Stimulated activated CD8-positive, alpha-beta memory T cell treated with anti-CD3 and anti-CD28 coated beads, Interleukin-15, amount 100 ng/mL, for 4 hours (primary cell): Measurements from ENCODE around the gene YRDC.
"Not testable (repeated sequence)": the region's sequence is repeated elsewhere in the genome, so short reads cannot be mapped to it uniquely, and the experiment has no call there.

Experiments
- DNase-seq, 2 donors: peaks; one replicate each; pipeline ENCODE4 v3.0.0-alpha.2; 2020; ENCODE audit warnings: low read depth in 2 of 2

Gene YRDC

DNA sequence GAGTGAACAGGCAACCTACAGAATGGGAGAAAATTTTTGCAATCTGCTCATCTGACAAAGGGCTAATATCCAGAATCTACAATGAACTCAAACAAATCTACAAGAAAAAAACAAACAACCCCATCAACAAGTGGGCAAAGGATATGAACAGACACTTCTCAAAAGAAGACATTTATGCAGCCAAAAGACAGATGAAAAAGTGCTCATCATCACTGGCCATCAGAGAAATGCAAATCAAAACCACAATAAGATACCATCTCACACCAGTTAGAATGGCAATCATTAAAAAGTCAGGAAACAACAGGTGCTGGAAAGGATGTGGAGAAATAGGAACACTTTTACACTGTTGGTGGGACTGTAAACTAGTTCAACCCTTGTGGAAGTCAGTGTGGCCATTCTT, 36.6 kb downstream of the YRDC start:
- not testable (repeated sequence) for DNase-seq

DNA sequence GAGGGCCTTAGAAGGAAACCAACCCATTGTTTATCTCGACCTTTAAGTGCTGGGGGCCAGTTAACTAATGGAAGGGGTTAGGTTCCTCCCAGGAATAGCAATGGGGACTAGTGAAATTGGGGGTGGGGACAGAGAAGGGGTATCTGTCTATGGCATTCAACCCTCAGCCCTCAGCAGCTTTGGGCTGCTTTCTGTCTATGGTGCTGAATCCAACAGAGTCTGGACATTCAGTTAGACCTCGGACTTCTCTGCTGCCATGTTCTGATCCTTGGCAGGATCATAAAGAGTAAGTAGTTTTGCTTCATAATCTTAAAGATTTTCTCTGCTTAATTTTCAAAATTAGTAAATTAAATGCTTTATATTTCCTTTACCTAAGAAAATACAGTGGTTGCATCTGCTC, 40.5 kb downstream of the YRDC start:
- DNase-seq = no peak

DNA sequence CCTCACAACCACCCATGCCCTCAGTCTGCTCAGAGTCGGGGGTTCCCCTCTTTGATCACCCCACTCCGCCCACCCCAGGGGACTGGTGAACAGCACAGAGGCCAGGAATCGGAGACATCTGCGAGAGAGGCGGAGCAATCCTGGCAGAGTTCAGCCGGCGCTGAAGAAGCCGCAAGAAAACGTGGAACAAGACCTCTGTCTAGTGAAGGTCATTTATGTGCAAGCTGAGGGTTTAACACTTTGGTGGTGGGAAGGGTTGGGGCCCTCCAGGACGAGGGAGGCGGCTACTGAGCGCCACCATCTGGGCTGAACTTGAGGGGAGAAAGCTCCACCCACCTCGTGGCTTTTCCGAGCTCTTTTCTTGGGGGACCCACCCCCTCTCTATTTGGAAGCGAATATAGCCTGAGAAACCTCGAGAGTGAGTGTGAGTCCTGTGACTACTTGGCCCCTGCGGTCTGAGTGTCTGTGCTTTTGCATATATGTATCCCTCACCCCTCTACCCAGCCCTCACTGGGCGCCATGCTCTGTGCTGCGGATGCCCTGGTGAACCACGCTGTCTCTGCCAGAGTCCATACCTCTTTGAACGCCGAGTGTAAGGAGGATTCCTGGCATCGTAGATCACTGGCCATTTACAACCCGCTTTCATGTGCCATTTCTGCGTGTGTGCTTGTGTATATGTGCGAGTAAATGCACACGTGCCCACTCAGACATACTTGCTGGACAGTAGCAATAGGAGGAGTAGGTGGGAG, 41.9 kb downstream of the YRDC start:
- DNase-seq = no peak

DNA sequence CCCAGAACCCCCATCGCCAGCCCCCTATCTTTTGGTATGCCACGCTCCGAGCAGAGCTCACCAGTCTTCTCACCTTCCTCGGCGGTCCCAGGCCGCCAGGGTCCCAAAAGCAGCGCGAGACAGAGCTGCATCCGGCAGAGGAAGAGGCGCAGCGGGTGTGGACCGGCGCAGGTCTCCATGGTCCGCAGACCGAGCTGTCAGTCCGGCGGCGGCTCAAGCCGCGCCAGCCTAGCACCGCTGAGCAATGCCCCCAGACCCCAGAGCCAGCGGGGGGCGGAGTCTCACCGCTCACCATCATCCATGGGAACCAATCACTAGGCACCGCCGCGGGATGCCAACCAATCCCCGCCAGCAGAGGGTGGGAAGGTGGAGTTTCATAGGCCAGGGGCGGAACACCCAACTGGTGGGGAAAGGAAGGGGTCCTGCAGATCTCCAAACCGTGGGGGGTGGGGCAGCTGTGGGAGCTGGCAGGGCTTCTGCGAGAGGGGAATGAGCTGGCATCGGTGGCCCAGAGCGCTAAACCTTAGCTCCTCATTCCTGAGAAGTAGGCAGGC, 43.0 kb downstream of the YRDC start, which contains the start of gene EPHA10:
Gene EPHA10, minus strand, starts transcription at position 233 of the 554 bp plus-strand sequence. Its CDS starts 54 bp downstream, at position 179.
- DNase-seq = no peak

DNA sequence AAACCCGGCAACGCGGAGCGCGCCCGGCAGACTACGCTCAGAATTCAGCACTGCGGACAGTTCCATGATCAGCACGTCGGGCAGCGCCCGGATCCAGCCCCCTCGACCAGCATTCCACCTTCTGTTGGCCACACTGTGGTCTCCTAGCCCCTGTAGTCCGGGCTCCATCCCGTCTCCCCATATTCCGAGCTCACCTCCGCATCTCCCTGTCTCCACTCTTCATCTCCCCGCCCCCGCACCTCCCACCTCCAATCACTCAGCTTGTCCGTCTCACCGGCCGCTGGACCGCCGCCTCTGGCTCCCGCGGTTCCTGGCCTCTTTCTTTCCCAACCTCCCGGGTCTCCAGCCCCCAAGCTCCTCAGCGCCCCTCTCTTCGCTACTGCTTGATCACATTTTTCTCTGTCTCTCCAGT, 43.6 kb downstream of the YRDC start:
- no peak for DNase-seq

DNA sequence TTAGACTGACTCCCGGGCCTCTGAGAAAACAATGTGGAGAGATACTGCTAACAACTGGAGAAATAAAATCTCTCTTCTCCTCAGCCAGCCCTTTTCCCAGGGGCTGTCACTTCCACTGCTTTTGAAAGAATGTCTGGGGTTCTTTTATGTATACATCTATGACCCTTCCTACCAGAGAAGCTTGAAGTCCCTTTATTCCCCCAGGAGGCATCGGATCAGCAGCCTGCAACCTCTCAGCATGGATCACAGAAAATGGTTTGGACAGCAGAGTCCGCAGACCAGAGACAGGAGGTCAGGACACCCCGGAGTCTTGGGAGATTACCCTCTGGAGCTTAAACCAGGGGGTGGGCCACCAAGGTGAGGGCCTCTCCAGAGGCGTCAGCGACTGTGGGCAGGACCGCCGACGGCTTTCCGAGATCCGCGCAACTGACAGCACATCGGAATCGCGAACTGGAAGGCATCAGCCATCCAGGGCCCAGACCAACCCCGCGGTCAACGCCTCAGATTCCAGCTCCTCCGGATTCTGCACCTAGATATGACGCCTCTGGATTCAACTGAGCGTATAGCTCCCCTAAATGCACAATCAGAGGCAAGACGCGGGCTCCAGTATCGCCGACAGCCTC, 44.1 kb downstream of the YRDC start:
- no peak for DNase-seq

DNA sequence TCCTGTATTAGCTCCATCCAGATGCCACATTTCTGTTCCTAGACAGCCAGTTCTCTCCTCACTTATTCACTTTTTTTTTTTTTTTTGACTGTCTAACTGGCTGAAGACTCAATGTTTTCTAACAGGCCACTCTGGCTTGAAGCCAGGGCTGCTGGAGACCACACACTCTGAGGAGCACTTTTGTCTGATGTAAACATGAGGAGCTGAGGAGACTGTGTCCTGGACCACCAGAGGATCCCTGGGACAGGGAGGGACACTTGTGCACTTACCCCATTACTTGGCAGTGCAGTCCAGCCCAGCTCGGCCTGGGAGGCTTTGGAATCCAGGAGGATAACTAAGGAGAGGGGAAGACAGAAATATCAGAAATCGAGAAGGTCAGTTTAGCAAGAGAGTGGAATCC, 45.5 kb downstream of the YRDC start:
- DNase-seq = no peak

DNA sequence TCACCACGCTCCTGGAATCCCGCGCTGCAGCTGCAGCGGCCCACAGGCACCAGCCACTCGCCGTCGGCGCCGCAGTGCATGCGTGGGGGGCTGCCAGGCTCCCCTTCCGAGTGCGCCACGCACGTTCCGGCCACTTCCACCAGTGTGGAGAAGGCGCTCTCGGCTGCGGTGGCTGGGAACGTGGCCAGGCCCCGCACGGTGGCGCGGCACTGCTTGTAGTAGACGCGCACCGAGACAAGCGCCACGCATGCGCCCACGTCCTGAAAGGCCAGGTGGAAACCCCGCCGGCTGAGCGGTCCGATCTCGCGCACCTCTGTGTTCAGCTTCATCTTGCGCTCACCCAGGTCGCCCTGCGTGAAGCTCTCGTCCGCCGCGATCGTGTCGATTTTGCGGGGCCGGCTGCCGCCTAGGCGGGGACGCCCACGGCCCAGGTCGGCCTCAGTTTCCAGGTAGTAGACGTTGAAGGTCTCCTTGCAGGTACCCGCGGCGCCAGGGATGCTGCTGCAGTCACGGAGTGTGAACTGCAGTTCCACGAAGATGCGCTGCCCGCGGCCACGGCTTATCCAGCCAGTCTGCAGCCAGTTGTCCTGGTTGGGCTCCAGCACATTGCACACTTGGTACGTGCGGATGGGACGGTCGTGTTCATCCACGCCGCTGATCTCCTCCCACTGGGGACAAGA, 46.5 kb downstream of the YRDC start:
- DNase-seq = no peak

DNA sequence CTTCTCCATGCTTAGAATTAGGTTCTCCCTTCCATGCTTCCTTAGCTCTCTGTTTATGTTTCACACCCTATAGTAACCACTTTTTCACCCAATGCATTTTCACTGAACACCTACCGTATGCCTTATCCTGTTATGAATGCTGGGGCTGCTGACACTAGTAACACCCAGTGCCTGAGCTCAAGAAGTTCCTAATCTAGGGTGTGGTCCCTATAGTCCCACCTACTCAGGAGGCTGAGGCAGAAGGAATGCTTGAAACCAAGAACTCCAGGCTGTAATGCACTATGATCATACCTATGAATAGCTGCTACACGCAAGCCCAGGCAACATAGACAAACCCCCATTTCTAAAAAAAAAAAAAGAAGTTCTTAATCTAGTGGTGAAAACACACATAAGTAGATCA, 48.6 kb downstream of the YRDC start:
- no peak for DNase-seq

DNA sequence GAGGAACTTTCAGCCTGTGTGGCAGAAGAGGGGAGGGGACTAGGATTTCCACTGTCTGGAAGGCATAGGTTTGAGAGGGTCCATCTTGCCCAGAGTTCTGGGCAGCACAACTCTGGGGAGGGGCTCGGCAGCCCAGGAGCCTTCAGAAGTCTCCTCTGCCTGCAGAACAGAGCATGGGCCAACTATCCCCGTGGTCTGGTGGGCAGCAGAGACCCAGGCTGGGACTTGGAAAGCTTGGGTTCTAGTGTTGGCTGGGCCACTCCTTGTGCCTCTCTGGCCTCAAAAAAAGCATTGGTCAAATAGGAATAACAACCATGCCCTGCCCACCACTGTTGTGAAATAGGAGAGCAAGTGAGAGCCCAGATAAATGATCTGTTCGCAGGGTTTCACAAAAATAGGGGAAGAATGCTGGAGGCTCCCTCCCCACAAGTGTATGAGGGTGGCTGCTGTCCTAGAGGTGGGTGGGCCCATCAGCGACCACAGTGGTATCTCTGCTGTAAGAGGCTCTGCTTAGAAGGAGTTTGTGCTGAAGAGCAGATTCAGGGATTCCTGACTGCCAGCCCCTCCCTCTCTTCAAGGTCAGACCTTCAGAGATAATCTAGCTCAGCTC, 52.0 kb downstream of the YRDC start:
- DNase-seq = no peak

DNA sequence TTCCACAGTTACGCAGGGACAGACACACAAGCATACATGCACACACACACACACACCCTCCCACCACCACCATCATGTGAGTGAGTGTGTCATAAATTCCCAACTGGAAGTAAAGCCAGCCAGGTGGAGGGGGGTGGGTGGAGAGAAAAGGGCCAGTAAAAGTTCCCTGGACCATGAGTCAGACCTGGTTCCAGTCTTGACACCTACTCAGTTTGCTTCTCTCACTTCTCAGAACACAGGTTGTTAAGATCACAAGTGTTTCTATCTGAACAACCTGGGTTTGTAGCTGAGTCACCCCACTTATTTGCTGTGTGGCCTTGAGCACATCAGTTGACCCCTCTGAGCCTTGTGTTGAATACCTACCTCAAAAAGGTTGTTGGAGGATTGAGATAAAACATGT, 52.7 kb downstream of the YRDC start:
- DNase-seq = no peak

DNA sequence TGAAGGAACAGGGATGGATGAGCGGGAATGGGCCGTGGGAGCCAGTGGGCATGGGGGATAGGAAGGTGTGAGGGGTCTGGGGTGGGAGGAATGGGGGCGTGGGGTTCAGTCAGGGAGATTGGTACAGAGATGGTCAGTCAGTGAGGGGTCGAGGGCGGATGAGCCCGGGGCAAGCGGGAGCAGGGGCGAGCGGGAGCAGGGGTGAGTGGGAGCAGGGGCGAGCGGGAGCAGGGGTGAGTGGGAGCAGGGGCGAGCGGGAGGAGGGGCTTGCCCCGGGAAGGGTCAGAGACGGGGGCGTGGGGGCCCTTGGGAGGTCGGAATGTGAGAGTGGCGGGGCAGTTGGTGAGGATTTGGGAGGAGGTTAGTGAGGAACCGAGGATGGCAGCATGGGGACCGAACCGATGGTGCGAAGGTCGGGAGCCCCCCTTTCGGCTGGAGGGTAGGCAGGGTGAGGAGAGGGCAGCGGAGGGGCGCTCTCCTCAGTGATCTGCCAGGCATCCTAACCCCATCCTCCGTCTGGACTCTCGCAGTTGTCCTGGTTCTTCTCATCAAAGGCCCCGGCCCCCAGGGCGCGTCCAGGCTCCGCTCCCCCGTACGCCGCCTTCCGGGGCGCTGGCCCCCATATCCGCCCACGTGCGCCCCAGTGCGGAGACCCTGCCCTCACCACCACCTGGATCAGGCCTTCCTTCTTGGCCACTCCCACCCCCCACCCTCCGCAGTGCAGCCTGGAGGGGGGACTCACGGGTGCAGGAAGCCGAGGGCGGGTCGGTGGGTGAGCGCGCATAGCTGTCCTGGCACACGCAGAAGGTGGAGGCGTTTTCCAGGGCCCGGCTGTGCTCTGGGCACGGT, 54.3 kb downstream of the YRDC start:
- no peak for DNase-seq
